NCI-H1436 treated with DMSO at 0.1 percent for 48 hours (cell line): ENCODE measurements around the gene PCBP4.
"Not testable (repeated sequence)": the region's sequence is repeated elsewhere in the genome, so short reads cannot be mapped to it uniquely, and the experiment has no call there.

ENCODE experiments used
- DNase-seq: peaks from one replicate; lab custom pipeline; 2025; lab: John Stamatoyannopoulos, UW

PCBP4 gene

GRCh38 chr3:51938780-51939425, 28.4 kb downstream of the PCBP4 start:
- no peak for DNase-seq

GRCh38 chr3:51937611-51938450, 29.4 kb downstream of the PCBP4 start:
- no peak for DNase-seq

GRCh38 chr3:51937014-51937413, 30.2 kb downstream of the PCBP4 start:
- no peak for DNase-seq

- no peak for DNase-seq
Observed at GRCh38 chr3:51935886-51936755, 31.1 kb downstream of the PCBP4 start.

DNA sequence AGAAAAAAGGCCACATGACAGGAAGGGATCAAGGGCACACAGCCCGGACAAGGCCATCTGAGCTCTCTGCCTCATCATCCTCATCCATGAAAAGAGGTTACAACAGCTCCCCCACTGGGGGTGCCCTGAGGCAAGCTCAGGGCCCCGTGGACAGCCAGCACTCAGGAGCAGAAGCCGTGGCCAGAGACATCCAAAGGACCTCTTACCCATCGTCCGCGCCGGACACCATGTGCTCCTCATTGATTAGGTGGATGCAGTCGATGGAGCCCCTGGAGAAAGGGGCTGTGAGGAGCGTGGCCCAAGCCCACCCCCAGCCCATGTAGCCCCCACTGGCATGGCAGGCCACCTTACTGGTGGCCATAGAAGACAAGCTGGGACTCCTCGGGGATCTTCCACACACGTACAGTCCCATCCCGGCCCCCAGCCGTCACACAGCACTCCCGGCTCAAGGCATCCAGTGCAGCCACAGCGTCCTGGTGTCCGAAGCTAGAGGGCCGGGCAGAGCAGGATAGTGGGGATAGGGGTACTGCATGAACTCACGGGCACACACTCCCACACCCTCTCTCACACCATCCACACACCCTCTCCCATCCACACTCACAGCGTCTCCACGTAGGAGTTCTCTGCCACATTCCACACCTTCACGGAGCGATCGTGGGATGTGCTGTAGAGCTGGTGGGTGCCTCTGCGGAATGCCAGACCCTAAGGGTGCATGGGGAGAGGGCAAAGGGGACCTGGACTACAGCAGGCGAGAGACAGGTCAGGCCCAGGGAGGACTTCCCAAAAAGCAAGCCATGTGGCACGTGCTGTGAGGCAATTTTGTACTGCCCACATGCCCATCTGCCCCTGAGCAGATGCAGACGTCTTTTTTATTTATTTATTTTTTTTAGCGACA, 32.0 kb downstream of the PCBP4 start:
- no peak for DNase-seq

DNA sequence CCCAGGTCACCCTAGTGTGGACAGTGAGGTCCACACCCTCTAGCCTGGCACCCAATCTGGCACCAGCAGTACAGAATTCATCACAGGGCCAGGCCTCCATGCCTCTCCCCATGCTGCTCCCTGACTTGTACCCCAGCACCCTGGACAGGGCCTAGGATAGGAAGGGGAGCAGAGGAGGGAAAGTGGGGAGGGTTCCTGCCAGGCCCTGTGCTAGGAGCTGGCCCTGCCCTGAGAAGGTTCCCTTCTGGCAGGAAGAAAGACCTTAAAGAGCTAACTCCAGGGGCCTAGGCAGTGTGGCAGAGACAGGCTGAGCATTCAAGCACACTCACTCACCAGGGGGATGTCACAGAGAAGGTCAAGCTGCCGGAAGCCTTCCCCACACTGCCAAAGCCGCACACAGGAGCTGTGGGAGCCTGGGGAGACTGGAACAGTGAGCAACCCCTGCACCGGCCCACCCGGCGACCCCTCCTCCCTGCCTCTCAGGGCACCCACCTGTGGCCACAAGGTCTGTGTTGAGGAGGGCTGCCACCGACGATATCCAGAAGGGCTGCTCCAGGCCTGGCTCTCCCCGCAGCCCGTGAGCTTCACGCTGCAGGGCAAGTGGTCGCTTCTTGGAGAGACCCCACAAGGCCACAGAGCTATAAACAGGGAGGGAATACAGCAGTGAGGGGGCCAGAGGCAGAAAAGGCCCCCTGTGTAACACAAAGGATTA, 33.0 kb downstream of the PCBP4 start:
- DNase-seq = no peak

DNA sequence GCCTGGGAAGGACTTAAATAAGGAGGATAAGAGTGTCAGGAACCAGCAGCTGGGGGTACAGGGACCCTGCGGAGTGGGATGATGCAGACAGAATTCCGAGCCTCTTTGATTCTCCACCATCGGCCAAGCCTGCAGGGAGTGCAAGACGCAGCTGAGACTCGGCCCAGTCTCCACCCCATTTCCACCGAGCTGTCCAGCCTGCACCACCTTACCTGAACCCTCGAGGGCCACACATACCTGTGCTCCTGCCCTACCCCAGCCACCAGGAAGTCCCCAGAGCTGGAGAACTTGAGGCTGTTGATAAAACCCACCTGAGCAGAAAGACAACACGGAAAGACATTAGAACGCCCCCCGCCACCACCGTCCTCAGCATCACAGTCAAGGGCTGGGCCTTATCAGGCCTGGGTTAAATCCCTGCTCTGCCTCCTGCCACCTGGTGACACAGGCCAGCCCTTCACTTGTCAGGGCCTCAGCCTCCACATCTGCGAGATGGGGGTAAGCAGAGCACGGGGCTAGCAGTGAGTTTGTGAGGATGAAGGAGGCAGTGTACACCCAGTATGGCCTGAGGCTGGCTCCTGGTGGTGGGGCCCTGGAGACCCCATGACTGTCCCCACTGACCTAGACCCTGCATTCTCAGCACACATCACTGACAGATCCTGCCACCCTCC, 33.6 kb downstream of the PCBP4 start:
- DNase-seq = no peak

DNA sequence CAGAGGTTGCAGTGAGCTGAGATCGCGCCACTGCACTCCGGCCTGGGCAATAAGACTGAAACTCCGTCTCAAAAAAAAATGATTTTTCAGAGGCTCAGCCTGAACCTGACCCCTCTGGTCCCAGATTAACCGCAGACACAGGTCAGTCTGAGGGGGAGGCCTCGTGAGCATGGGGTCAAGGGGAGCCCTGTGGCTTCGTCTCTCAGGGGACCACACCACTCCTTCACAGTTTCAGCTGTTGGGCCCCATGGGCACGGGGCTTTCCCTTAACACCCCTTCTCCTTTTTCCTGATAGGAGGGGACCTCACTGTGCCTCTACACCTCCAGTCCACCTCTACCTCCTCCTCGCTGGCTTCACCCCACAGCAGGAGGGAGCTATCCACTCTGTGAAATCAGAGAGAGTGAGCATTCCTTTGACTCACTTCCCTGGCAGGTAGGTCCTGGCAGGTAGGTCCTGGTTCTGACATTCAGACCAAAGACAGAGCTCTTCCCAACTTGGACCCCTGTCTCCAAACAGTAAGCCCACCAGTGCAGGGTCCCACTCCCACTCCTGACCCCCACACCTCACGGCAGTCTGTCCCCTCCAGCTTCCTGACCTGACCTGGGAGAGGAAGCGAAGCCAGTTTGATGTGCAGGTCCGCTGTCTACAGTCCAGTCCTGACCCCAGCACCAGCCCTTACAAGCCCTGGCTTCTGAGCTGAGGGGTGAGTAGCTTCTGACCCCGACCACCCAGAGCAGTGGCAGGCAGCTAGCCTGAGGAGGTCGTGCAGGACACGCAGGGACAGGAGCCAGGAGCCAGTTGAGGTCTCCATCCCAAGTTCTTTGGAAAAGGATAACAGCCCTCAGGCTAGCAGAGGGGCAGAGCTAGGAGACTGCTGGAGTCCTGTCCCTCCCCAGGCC, 34.5 kb downstream of the PCBP4 start:
- no peak for DNase-seq

DNA sequence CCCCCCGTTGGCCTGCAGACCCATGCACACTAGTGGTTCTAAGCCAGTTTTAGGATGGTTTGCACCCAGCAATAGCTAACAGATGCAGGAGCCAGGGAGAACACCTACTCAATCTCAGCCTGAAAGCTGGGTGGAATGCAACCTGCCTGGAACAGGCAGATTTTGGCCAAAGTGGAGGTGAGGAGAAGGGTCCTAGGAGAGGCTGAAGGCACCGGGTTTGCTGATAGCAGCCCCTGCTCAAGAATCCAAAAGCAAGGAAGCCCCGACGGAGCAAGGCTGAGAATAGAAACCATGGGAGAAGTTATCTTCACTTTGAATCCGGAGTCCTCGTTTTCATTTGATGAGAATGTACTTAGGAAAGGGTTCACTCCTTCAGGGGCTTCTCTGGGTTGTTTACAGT, 35.5 kb downstream of the PCBP4 start:
- DNase-seq = no peak

DNA sequence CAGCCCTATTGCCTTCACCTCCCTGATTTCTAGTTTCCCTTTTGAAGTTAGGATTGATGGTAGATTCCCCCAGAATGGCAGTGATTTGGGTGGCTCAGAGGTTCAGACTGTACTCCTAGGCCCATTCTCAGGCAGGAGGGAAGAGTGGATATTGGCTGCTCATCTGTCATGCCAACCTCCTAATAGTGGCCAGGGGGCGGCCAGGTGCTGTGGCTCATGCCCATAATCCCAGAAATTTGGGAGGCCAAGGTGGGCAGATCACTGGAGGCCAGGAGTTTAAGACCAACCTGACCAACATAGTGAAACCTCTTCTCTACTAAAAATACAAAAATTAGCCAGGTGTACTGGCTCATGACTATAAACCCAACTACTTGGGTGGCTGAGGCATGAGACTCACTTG, 36.8 kb downstream of the PCBP4 start:
- no peak for DNase-seq

GRCh38 chr3:51929420-51930003, 37.7 kb downstream of the PCBP4 start:
- DNase-seq = no peak

DNA sequence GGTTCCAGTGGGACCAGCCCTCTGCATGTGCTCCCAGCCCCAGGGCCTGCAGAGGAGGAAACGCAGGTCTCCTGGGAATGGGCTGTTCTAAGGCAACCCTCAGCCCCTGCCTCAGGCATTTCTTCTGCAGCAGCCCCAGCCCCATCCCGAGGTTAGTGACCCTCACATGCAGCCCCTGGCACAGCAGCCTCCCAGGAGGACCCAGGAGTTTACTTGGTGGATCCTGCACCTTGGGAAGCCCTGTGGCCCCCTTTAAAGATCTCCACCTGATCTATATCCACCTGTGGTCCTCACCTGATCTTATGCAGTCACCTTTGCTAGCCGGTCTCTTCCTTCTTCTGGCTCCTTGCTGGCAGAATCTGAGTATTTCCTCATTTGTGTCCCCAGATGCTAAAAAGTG, 38.3 kb downstream of the PCBP4 start:
- DNase-seq = not testable (repeated sequence)

GRCh38 chr3:51928438-51928837, 38.8 kb downstream of the PCBP4 start:
- DNase-seq = no peak

- no peak for DNase-seq
Observed at GRCh38 chr3:51927061-51927977, 39.9 kb downstream of the PCBP4 start.

DNA sequence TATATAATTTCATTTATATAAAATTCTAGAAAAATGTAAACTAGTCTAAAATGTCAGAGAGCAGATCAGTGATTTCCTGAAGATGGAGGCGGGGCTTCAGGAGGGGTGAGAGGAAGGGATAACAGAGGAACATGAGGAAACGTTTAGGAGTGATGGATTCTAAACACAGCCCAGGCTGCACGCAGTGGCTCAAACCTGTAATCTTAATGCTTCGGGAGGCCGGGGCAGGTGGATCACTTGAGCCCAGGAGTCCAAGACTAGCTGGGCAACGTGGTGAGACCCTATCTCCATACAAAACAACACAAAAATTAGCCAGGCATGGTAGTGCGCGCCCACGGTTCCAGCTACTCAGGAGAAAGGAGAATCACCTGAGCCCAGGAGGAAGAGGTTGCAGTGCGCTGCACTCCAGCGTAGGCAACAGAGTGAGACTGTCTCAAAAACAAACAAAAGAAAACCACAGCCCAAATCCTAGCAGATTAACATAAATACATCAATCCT, 46.1 kb downstream of the PCBP4 start:
- DNase-seq = no peak

GRCh38 chr3:51916418-51916817, 50.8 kb downstream of the PCBP4 start:
- no peak for DNase-seq

GRCh38 chr3:51908026-51908425, 59.2 kb downstream of the PCBP4 start:
- DNase-seq = no peak
